HCEC 1CT (cell line): ENCODE results near the gene THSD4.
A peak's percentile ranks its signal among the peaks of the same experiment; 100 is the strongest.

Experiments used
- DNase-seq: peaks from one replicate; pipeline ENCODE4 v3.0.0-alpha.2; 2017

THSD4 gene

DNA sequence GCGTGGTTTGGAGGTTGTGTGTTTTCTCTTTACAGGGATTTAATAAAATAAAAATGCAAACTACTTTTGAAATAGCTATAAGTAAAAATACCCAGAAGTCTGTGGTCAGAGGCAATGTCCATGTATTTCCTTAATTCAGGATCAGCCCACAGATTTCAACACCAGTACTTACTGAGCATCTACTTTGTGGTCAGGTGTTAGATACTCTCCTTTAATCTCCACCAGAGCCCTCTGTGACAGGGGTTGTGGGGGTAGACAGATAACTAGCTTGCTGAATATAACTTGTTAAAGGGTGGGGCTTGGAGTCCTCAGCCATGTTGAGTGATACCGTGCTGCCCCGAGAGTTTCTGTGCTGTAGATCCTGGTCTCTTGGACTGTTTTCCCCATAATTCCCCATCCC lies 451.0 kb downstream of the THSD4 start:
- DNase-seq, result no peak

DNA sequence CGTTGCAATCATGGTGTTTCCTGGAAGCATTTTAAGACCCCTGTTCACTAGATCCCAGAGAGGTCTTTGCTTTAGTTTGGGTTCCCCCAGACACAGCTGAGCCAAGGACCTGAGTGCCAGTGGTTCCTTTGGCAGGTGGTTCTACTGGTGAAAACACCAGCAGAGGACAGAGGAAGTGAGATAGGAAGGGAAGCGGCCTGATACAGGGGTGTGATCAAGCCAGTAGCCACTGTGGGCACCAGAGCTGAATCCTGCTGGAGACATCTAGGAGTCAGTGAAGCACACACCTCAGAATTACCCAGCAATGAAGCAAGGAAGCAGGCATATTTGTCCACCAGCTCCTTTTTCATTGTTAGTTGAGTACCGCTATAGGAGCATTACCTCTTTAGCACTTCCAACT lies 451.9 kb downstream of the THSD4 start:
- no peak for DNase-seq

DNA sequence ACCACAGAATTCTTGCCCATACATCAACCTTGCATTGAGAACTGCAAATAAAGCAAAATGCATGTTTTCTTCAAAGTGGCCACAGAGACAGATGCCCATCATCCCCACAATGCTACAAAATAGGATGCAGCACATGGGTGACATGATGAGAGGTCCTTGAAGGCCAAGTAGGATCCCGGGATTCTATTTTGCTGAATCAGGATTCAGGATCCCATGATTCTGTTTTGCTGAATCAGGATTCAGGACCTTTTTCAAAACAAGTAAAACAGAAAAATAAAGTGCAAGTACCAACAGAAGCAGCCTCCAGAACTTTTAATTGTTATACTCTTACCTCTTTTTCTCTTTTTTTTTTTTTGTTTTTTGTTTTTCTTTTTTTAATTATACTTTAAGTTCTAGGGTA lies 453.0 kb downstream of the THSD4 start:
- DNase-seq, result no peak

DNA sequence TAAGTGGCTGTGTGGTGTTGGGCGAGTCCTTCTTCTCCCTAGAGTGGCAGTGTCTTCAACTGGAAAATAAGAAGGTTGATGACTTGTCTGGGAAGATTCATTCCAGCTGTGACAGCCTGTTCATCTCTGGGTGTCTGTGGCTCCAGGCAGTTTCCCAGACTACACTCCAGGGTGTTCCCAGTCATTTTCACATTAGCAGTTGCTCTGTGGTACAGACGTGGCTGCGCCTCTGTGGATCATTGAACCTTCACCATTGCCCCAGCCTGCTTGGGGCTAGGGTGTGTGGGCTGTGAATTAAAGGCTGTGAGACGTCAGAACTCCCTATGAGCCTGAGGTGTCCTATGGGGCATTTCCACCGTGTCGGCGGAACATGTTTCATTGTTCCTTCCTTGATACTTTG lies 455.5 kb downstream of the THSD4 start:
- no peak for DNase-seq

DNA sequence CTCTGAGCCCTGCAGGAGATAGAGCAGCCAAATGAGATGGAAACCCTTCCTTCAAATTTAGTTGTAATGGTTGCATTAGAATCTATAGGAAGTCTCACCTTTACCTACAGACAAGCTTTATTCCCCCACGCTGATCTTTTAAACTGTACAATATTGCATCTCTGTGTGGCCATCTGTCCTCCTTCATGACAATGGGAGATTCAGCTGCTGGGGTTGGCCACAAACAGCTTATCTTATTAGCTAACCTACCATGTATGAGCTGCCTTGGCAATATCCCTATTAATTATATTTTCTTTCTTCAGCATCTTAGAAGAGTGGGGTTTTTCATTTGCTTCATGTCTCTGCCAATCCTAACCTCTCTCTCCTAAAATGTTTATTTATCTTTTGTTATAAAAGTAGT lies 456.4 kb downstream of the THSD4 start:
- no peak for DNase-seq

DNA sequence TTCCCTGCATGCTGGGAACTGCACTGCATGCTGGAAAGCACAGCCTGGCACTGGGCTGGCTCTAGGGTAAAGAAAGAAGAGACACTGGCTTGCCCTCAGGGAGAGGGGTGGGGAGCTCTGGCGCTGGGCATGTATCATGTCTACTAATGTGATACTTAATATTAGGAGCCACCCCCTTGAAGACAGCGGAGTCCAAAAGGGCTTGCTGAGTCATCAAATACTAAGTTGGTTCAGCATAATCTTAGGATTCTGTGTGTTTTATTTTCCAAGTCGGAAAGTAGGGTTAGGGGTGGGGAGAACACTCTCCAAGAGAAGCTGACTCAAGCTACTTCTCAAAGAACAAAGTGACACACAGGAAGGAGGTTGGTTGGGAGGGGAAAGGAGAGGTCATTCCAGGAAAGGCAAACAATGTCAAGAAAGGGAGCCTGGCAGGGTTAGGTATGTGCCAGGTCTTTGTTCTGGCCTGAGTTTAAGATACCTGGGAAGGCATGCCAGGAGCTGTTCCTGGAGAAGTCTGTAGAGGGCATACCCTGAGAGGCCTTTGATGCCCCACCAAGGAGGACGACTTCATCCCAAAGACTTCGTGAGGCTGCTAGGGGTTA lies 457.3 kb downstream of the THSD4 start:
- no peak for DNase-seq

DNA sequence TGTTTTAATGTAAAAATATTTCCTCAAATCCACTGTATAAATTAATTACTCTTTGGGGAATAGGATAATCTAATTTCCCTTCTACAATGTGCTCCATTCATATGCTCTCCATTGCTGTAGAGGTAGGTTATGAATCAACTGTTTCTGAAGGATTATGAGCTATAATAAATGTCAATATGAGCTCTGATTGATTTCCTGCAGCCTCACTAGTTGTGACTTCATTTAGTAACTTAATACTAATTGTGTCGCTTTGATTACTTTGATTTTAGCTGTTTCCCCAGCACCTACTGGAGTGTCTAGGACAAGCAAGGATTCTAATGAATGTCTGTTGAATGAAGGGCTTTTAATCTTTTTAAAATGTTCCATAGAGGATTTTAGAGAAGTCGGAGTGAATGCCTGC lies 458.3 kb downstream of the THSD4 start:
- DNase-seq, result no peak

DNA sequence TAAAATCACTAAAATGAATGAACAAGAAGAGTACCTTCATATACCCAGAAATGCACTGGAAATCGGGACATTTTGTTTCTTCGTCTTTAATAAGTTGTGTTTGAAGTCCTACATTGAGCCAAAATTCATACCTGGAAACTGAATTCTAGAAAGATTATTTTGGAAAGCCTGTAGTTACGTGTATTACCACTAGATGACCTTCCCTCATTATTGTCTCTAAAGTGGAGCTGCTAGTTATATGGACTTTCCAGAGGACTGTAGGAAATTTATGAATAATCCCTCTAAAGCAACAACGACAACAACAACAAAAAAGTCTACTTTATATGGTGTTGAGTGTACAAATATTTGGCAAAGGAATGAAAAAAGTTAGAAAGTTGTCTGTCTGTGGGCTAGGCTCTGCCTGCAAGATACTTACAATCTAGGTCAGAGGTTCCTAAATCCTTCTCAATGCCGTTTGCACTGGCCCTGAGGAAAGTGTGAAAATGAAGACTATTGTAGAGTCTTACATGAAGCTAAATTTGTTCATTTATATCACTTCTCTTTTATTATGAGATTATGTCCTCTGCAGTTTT lies 460.3 kb downstream of the THSD4 start:
- DNase-seq, result no peak

DNA sequence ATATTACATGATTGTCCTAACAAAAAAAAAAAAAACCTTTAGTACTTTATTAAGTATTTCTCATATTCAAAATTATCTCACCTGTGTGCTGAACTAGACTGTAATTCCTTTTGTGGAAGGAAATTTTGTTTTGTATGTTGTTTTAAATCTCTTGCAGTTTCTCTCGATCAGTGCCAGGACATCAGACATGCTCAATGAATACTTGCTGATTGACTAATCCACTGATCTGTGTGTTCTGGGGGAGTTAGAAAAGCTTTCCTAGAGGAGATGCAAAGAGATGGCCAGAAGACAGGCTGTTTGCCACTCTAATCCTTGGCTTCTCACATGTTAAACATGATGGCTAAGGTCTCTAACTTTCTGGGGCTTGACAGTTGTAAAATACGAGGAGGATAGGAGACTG lies 461.8 kb downstream of the THSD4 start:
- no peak for DNase-seq

DNA sequence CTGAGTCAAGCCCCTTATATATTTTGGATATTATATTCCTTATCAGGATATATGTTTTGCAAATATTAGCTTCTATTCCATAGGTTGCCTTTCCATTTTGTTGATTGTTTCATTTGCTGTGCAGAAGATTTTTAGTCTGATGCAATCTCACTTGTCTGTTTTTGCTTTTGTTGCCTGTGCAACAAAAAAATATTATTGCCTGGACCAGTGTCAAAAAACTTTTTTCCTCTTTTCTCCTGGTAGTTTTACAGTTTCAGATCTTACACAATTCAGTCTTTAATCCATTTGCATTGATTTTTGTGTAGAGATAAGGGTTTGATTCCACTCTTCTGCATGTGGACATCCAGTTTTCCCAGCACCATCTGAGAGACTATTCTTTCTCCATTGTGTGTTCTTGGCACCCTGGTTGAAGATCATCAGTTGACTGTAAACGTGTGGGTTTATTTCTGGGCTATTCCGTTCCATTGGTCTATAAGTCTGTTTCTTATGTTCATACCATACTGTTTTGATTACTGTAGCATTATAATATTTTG lies 466.2 kb downstream of the THSD4 start:
- no peak for DNase-seq

DNA sequence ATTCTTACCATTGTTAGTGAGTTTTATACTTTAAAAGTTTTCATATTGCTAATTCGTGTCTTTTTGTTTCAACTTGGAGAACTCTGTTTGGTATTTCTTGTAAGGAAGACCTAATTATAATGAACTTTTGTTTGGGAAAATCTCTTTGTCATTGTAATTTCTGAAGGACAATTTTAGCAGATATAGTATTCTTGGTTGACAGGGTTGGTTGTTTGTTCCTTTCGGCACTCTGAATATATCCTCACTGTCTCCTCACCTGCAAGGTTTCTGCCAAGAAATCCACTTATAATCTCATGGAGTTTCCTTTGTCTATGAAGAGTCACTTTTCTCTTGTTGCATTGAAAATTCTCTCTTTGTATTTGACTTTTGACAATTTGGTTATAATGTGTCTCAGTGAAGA lies 469.9 kb downstream of the THSD4 start:
- no peak for DNase-seq

DNA sequence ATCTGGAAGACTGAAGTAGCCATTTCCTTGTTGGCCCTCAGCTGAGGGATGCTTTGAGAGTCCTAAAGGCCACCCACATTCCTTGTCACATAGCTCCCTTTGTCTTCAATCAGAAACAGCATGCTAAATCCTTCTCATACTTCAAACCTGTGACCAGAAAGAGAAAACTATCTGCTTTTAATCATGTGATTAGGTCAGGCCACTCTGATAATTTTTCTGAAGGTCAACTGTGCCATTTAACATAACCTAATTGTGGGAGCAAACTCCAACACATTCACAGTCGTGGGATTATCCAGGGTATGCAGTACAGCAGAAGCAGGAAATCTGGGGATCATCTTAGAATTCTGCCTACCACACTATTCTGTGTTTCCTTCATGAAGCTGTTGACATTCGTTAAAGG lies 471.2 kb downstream of the THSD4 start:
- DNase-seq, result no peak

DNA sequence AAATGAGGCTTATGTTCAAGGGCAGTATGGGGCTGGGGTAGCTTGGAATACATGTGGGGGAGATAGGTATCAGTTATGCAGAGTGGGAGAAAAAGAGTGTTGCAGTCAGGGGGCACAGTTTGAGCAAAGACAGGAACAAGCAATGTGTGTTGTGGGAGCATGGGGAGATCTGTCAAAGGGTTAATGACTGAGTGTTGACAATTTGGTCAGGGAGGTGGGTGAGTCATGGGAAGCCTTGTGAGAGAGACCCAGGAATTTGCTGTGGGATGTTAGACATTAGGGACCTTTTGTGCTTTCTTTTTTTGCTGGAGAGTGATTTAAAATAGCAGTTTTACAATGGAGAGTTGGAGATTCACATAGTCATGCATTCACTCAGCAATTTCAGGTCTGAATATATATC lies 473.5 kb downstream of the THSD4 start:
- DNase-seq, result peak; percentile 73

DNA sequence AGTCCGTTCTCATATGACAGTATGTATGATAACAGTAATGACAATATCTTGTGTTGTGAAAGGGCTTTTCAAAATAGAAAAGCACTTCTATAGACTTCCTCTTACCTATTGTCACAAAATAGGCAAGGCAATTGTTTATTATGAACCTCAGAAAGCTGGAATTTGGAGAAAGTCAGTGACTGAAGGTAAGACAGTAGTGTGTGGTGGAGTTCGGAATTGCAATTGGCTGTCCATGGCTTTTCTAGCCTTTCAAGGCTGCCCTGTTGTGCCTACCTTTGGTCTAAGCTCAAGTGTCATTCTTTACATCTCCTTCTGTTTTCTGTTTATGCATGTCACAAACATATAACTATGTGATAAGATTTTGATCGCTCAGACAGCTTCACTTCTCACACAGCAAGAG lies 475.8 kb downstream of the THSD4 start:
- no peak for DNase-seq

DNA sequence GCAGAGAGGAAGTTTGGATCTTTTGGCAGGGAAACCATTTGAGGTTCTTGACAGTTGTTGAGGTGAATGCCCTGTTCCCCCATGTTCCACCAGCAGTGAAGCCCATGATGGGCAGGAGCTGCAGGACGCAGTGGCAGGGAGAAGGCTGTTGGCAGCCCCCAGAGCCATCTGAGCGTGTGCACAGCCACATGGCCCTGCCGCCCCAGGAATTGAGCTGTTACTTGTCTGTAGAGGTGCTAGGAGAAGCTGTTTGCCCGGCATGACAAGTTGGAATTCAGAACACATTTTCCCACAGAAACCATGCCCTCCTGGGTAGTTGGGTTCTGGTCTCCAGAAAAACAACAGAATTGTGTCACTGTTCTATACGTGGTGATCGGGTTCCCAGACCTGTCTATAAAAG lies 476.9 kb downstream of the THSD4 start:
- DNase-seq, result no peak

DNA sequence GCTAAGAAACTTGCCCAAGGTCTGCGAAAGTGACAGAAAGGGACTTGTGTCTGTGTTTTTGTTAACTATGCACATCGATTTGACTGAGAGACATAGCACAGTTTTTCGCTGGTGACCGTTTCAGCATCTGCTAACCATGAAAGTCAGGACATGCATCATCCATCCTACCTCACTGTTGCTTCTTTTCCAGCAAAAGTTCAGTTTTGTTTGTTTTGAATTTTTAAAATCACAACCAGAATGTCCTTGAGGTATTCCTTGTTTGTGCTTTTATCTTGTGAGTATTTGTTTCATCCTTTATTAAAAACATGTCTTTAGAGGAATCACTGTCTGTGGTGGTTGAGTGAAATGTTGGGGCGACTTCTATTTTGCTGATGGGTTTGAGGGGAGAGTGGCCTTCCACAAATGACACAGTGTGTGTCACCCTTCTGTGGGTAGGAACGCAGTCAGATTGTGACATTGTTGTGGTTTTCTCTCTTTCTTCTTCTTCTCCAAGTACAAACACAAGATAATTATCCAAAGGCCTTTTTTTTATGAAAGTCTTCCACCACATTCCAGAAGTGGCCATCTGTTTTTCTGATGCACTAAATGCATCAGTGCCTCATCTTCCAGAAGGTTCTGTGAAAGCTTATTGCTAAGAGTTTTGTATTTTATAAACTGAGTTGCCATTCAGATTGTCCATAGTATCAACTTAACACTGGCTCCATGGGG lies 480.7 kb downstream of the THSD4 start:
- peak; percentile 7 for DNase-seq

DNA sequence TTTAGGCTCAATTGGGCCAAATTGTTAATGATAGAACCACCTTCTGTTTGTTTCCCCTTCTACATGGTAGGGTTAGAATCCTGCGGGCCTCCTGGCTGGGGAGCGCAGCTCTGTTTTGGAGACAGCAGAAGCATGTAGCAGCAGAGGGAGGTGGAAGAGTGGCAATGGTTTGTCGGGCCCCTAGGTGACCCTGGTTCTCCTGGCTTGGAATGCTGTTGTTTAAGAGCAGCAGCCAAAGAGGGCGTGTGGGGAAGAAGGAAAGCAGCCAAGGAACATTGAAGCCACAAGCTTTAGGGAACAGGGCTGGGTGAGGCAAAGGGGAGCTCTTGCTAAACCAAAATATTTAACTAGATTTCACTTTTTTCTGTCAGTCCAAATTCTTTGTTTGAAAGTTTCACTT lies 481.4 kb downstream of the THSD4 start:
- DNase-seq, result peak; percentile 6

DNA sequence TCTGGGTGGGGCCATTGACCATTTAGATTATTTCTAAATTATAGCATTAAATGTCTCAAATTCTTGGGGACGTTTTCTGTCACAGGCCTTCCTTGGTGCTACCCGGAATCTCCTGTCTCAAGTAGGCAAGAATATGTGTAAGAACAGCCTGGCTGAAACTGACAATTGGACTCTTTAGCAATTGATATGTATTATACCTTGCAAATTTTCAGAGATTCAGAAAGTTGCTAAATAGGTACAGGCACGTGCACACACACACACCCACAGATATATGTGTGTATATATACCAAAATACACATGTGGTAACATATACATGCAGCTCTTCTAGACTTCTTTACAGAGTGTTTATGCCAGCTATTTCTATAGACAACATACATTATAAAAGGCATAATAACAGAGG lies 481.9 kb downstream of the THSD4 start:
- DNase-seq, result no peak

DNA sequence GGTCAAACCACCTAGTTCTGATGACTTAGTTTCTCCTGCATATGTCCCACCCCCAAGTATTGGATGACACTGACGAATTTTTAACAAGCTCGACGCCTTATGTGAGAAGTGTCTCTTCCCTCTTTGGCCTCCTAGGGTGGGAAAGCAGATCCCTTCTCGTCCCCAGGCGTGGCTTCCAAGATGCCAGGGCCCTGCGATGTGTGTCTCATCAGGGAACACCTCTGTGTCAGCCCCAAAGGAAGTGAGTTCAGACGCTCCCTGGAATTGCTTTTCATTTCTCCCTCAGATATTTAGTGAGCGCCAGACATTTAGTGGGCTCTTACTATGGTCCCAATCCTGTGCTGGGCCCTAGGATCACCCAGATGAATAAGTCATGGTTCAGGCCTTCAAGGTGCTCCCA lies 482.4 kb downstream of the THSD4 start:
- DNase-seq, result no peak

DNA sequence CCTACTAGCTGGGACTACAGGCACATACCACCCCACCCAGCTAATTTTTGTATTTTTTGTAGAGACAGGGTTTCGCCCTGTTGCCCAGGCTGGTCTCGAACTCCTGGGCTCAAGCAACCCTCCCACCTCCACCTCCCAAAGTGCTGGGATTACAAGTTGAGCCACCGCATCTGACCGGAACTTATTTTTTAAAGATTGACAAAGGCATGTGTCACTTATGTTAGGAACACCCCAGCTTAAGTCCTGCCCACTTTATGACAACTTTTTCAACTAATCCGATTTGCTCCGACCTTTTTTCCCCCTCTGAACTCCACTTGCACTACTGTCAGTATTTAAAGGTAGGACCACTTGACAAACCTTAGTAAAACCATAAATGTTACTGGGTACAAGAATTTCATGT lies 483.5 kb downstream of the THSD4 start:
- no peak for DNase-seq

DNA sequence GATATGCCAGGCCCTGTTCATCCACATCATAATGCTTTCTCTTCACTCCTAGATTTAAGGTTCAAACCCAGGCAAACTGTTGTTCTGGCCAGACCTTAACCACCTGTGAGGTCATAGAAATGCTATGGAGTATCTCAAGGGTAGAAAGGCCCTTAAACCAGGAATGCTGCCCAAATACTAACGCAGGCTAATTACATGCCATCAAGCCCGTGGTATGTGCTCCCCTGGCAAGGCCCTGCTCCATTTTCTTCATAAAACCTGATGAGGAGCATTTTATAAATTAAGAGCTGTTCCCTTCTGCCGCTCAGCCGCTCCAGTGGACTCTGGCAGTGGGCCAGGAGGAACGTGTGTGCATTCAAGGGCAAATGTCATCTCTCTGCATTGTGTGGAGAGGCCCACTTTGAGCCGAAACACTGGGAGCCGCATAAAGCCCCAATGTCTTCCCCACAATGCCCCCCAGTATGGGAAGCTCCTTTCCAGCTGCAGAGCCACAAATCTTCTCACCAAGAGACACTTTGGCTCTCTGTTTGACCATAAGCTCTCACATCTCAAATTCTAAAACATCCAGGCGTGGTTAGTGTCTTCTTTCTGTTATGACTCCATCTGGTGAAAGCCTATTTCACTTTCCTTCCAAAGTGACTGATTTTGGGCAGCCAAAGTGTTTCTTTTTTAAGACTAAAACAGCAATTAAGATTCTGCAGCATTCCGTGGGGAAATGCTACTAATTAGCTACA lies 484.3 kb downstream of the THSD4 start:
- no peak for DNase-seq

DNA sequence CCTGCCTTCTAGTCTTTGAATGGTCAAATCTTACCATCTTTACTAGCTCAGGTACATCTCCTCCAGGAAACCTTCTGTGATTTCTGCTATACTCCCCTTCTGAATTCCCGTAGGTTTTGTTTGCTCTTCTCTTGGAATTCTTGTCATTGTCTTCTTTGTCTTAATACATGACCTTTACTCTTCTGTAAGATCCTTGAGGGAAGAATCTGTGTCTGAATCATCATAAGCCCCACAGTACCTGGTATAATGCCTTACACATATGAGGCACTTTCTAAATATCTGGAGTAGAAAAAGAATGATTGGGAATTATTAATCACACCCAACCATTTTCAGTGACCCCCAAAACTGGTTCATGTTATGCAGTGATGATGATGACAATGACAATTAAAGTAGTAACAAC lies 485.0 kb downstream of the THSD4 start:
- no peak for DNase-seq

DNA sequence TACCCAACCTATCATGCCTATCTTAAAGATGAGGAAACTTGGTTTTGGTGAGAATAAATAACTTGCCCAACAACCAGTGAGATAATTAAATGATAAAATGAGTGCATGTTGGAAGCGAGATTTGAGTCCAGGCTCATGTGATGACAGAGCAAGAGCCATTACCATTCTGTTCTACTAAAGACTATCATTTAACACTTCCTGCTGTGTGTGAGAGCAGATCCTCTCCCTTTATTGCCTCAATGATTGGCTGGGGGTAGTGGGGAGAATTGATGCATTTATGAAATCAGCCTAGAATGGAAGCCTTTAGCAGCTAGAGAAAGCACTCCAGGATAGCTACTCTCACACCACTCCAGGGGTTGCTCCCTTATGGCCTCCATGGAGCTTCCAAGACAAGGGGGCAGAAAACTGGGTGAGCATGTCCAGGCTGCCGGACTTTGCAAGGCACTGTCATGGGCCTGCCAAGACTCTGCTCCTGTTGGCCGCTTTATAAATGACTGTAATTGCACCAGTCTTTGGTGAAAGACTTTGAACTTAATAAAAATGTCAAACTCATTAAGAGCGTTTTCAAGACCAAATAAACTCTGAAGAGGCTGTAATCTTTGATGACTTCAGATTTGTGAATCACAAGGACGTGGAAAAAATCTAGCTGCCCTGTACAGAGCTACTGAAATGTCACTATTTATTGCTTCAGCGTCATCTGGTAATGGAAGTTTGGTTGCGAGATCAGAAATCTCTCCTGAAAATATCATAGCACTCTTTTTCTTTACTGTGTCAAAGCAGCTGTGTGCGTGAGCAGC lies 486.0 kb downstream of the THSD4 start:
- no peak for DNase-seq
